ENCODE measurements around the gene SLX4IP. TPM values are rescaled to one million over a fixed set of nuclear protein-coding genes. Genes with fewer than 3 reads are reported as not detected.

SLX4IP gene
- total and polyA plus RNA-seq, 5 donors from 2014 or later, result 1.5 to 4.1 (median 2.4) TPM

GRCh38 chr20:10629946-10630650, 195.0 kb downstream of the SLX4IP start:
- DNase-seq (no peak), ATAC-seq (ENCODE audit: low read depth in 2 of 2) (no peak)
- Histone ChIP-seq H3K4me1 (ENCODE audit: control insufficient read depth, insufficient read depth, low read length, poor library complexity, severe bottlenecking) (no peaks in the 10 kb centered on the region), H3K4me3 (ENCODE audit: low read depth, low read length) (no peak overlapping the region), H3K36me3 (ENCODE audit: control insufficient read depth, insufficient read depth, low read length) (no peaks in the 10 kb centered on the region), H3K27ac (ENCODE audit: insufficient read depth, low read length, poor library complexity, severe bottlenecking) (no peak overlapping the region), H3K27me3 (ENCODE audit: control insufficient read depth, insufficient read depth, low read length) (no peaks in the 10 kb centered on the region), H3K9me3 (ENCODE audit: control insufficient read depth in 2 of 2, low read length in 2 of 2) (no peaks in the 10 kb centered on the region)
- H3K4me1 Mint-ChIP-seq, result peaks cover 0 to 2% (median 0%) of the 10 kb centered on the region in 4 donors
- no peak overlapping the region for H3K27ac Mint-ChIP-seq
- H3K27me3 Mint-ChIP-seq, result no peaks in the 10 kb centered on the region
- no peaks in the 10 kb centered on the region for H3K9me3 Mint-ChIP-seq
- H3K36me3 Mint-ChIP-seq, result peaks cover 6% of the 10 kb centered on the region
- H3K4me3 Mint-ChIP-seq, result no peak overlapping the region

- H3K9me3 ChIP-seq (ENCODE audit: control insufficient read depth in 2 of 2, low read length in 2 of 2), result no peaks in the 10 kb centered on the region
- DNase-seq (no peak), ATAC-seq (ENCODE audit: low read depth in 2 of 2) (no peak)
- Mint-ChIP-seq H3K27me3 (no peaks in the 10 kb centered on the region), H3K36me3 (peaks cover 6% of the 10 kb centered on the region), H3K4me3 (no peak overlapping the region), H3K9me3 (no peaks in the 10 kb centered on the region), H3K27ac (no peak overlapping the region), H3K4me1 (no peaks in the 10 kb centered on the region)
- no peak overlapping the region for H3K27ac ChIP-seq (ENCODE audit: insufficient read depth, low read length, poor library complexity, severe bottlenecking)
- no peak overlapping the region for H3K4me3 ChIP-seq (ENCODE audit: low read depth, low read length)
- no peaks in the 10 kb centered on the region for H3K4me1 ChIP-seq (ENCODE audit: control insufficient read depth, insufficient read depth, low read length, poor library complexity, severe bottlenecking)
- H3K27me3 ChIP-seq (ENCODE audit: control insufficient read depth, insufficient read depth, low read length), result no peaks in the 10 kb centered on the region
- H3K36me3 ChIP-seq (ENCODE audit: control insufficient read depth, insufficient read depth, low read length), result no peaks in the 10 kb centered on the region
Observed at GRCh38 chr20:10631126-10631525, 196.0 kb downstream of the SLX4IP start.

GRCh38 chr20:10632721-10633509, 197.8 kb downstream of the SLX4IP start:
- no peaks in the 10 kb centered on the region for H3K36me3 ChIP-seq (ENCODE audit: control insufficient read depth, insufficient read depth, low read length)
- no peaks in the 10 kb centered on the region for H3K27me3 ChIP-seq (ENCODE audit: control insufficient read depth, insufficient read depth, low read length)
- ATAC-seq (ENCODE audit: low read depth in 2 of 2) (no peak), DNase-seq (no peak)
- no peak overlapping the region for H3K27ac ChIP-seq (ENCODE audit: insufficient read depth, low read length, poor library complexity, severe bottlenecking)
- peaks cover 9% of the 10 kb centered on the region for H3K36me3 Mint-ChIP-seq
- no peak overlapping the region for H3K4me3 ChIP-seq (ENCODE audit: low read depth, low read length)
- H3K4me1 ChIP-seq (ENCODE audit: control insufficient read depth, insufficient read depth, low read length, poor library complexity, severe bottlenecking), result no peaks in the 10 kb centered on the region
- H3K27me3 Mint-ChIP-seq, result no peaks in the 10 kb centered on the region
- no peaks in the 10 kb centered on the region for H3K9me3 ChIP-seq (ENCODE audit: control insufficient read depth in 2 of 2, low read length in 2 of 2)
- no peak overlapping the region for H3K27ac Mint-ChIP-seq
- H3K9me3 Mint-ChIP-seq, result no peaks in the 10 kb centered on the region
- no peak overlapping the region for H3K4me3 Mint-ChIP-seq
- H3K4me1 Mint-ChIP-seq, result no peaks in the 10 kb centered on the region

- Histone ChIP-seq H3K27ac (ENCODE audit: insufficient read depth, low read length, poor library complexity, severe bottlenecking) (no peak overlapping the region), H3K27me3 (ENCODE audit: control insufficient read depth, insufficient read depth, low read length) (no peaks in the 10 kb centered on the region), H3K4me1 (ENCODE audit: control insufficient read depth, insufficient read depth, low read length, poor library complexity, severe bottlenecking) (no peaks in the 10 kb centered on the region), H3K36me3 (ENCODE audit: control insufficient read depth, insufficient read depth, low read length) (no peaks in the 10 kb centered on the region), H3K9me3 (ENCODE audit: control insufficient read depth in 2 of 2, low read length in 2 of 2) (no peaks in the 10 kb centered on the region), H3K4me3 (ENCODE audit: low read depth, low read length) (no peak overlapping the region)
- H3K4me1 Mint-ChIP-seq, result no peaks in the 10 kb centered on the region
- ATAC-seq (ENCODE audit: low read depth in 2 of 2) (no peak), DNase-seq (peak in 1 of 3 donors; percentile 25)
- peaks cover 9% of the 10 kb centered on the region for H3K36me3 Mint-ChIP-seq
- H3K4me3 Mint-ChIP-seq, result no peak overlapping the region
- no peaks in the 10 kb centered on the region for H3K9me3 Mint-ChIP-seq
- no peaks in the 10 kb centered on the region for H3K27me3 Mint-ChIP-seq
- no peak overlapping the region for H3K27ac Mint-ChIP-seq
Observed at GRCh38 chr20:10633718-10634117, 198.6 kb downstream of the SLX4IP start.

GRCh38 chr20:10634211-10634610, 199.1 kb downstream of the SLX4IP start:
- no peaks in the 10 kb centered on the region for H3K27me3 Mint-ChIP-seq
- no peaks in the 10 kb centered on the region for H3K4me1 Mint-ChIP-seq
- no peak overlapping the region for H3K4me3 Mint-ChIP-seq
- peaks cover 9% of the 10 kb centered on the region for H3K36me3 Mint-ChIP-seq
- Histone ChIP-seq H3K27ac (ENCODE audit: insufficient read depth, low read length, poor library complexity, severe bottlenecking) (no peak overlapping the region), H3K4me1 (ENCODE audit: control insufficient read depth, insufficient read depth, low read length, poor library complexity, severe bottlenecking) (no peaks in the 10 kb centered on the region), H3K9me3 (ENCODE audit: control insufficient read depth in 2 of 2, low read length in 2 of 2) (no peaks in the 10 kb centered on the region), H3K4me3 (ENCODE audit: low read depth, low read length) (no peak overlapping the region), H3K36me3 (ENCODE audit: control insufficient read depth, insufficient read depth, low read length) (no peaks in the 10 kb centered on the region), H3K27me3 (ENCODE audit: control insufficient read depth, insufficient read depth, low read length) (no peaks in the 10 kb centered on the region)
- no peak overlapping the region for H3K27ac Mint-ChIP-seq
- no peak for ATAC-seq (ENCODE audit: low read depth in 2 of 2)
- no peaks in the 10 kb centered on the region for H3K9me3 Mint-ChIP-seq
- no peak for DNase-seq

GRCh38 chr20:10634683-10635411, 199.7 kb downstream of the SLX4IP start:
- no peak overlapping the region for H3K4me3 ChIP-seq (ENCODE audit: low read depth, low read length)
- peaks cover 7% of the 10 kb centered on the region for H3K36me3 Mint-ChIP-seq
- H3K9me3 ChIP-seq (ENCODE audit: control insufficient read depth in 2 of 2, low read length in 2 of 2), result no peaks in the 10 kb centered on the region
- DNase-seq (no peak), ATAC-seq (ENCODE audit: low read depth in 2 of 2) (no peak)
- no peaks in the 10 kb centered on the region for H3K9me3 Mint-ChIP-seq
- H3K4me1 ChIP-seq (ENCODE audit: control insufficient read depth, insufficient read depth, low read length, poor library complexity, severe bottlenecking), result no peaks in the 10 kb centered on the region
- peaks cover 4% of the 10 kb centered on the region for H3K27me3 Mint-ChIP-seq
- no peaks in the 10 kb centered on the region for H3K4me1 Mint-ChIP-seq
- no peak overlapping the region for H3K4me3 Mint-ChIP-seq
- no peaks in the 10 kb centered on the region for H3K27me3 ChIP-seq (ENCODE audit: control insufficient read depth, insufficient read depth, low read length)
- no peak overlapping the region for H3K27ac ChIP-seq (ENCODE audit: insufficient read depth, low read length, poor library complexity, severe bottlenecking)
- H3K36me3 ChIP-seq (ENCODE audit: control insufficient read depth, insufficient read depth, low read length), result no peaks in the 10 kb centered on the region
- no peak overlapping the region for H3K27ac Mint-ChIP-seq

GRCh38 chr20:10635476-10636208, 200.5 kb downstream of the SLX4IP start:
- no peaks in the 10 kb centered on the region for H3K9me3 ChIP-seq (ENCODE audit: control insufficient read depth in 2 of 2, low read length in 2 of 2)
- Mint-ChIP-seq H3K27me3 (peaks cover 4% of the 10 kb centered on the region), H3K4me1 (no peaks in the 10 kb centered on the region), H3K36me3 (peaks cover 4% of the 10 kb centered on the region), H3K9me3 (no peaks in the 10 kb centered on the region), H3K4me3 (no peak overlapping the region), H3K27ac (no peak overlapping the region)
- no peaks in the 10 kb centered on the region for H3K4me1 ChIP-seq (ENCODE audit: control insufficient read depth, insufficient read depth, low read length, poor library complexity, severe bottlenecking)
- ATAC-seq (ENCODE audit: low read depth in 2 of 2) (no peak), DNase-seq (no peak)
- no peaks in the 10 kb centered on the region for H3K27me3 ChIP-seq (ENCODE audit: control insufficient read depth, insufficient read depth, low read length)
- H3K4me3 ChIP-seq (ENCODE audit: low read depth, low read length), result no peak overlapping the region
- no peak overlapping the region for H3K27ac ChIP-seq (ENCODE audit: insufficient read depth, low read length, poor library complexity, severe bottlenecking)
- H3K36me3 ChIP-seq (ENCODE audit: control insufficient read depth, insufficient read depth, low read length), result no peaks in the 10 kb centered on the region

All from CD4-positive, CD25-positive, alpha-beta regulatory T cell (primary cell).